Lung (tissue), 12 donors: ENCODE results near the gene MEF2C. TPM values are rescaled to one million over a fixed set of nuclear protein-coding genes. Genes with fewer than 3 reads are reported as not detected.
A peak's percentile ranks its signal among the peaks of the same experiment; 100 is the strongest.

Experiments
- ATAC-seq: fragments of 200-7000 bp; cut with Tn5 transposase; one replicate; pipeline ENCODE4 v1.9.1; 2020; ENCODE audit warnings: moderate number of reproducible peaks; ENCODE audit not compliant: insufficient read depth, low FRiP score
- DNase-seq, 3 donors: peaks; one replicate each; pipeline ENCODE4 v3.0.0-alpha.2; 2013 to 2017
- H3K27ac ChIP-seq, 2 donors: one replicate each; pipeline ENCODE4 v1.5.1; 2013; ENCODE audit warnings: mild to moderate bottlenecking in 2 of 2, moderate library complexity in 2 of 2, control low read depth in 1 of 2, inconsistent platforms in 1 of 2, low read depth in 1 of 2, low read length in 1 of 2
- H3K27me3 ChIP-seq, 3 donors: one replicate each; pipeline ENCODE4 v1.5.1; 2013; ENCODE audit warnings: low read length in 2 of 3; ENCODE audit not compliant: control insufficient read depth in 3 of 3, insufficient read depth in 3 of 3
- H3K36me3 ChIP-seq, 4 donors: one replicate each; pipeline ENCODE4 v1.5.1; 2013; ENCODE audit warnings: low read length in 4 of 4, mild to moderate bottlenecking in 1 of 4, moderate library complexity in 1 of 4; ENCODE audit not compliant: control insufficient read depth in 4 of 4, insufficient read depth in 4 of 4
- H3K4me1 ChIP-seq, 5 donors: one replicate each; pipeline ENCODE4 v1.5.1; 2013; ENCODE audit warnings: low read length in 5 of 5, mild to moderate bottlenecking in 2 of 5, moderate library complexity in 1 of 5; ENCODE audit not compliant: control insufficient read depth in 5 of 5, insufficient read depth in 5 of 5
- H3K4me3 ChIP-seq: one replicate; pipeline ENCODE4 v1.5.1; 2013; ENCODE audit warnings: mild to moderate bottlenecking, control low read depth, moderate library complexity
- H3K9ac ChIP-seq, 2 donors: one replicate each; pipeline ENCODE4 v1.5.1; 2013; ENCODE audit warnings: low read length in 2 of 2, control low read depth in 1 of 2; ENCODE audit not compliant: insufficient read depth in 1 of 2
- H3K9me3 ChIP-seq, 4 donors: one replicate each; pipeline ENCODE4 v1.5.1; 2013; ENCODE audit warnings: low read length in 3 of 4, mild to moderate bottlenecking in 1 of 4, moderate library complexity in 1 of 4; ENCODE audit not compliant: control insufficient read depth in 4 of 4, insufficient read depth in 3 of 4
- WGBS, 2 donors: extraction: QIAGEN DNeasy Blood & Tissue Kit; methylation state at CpG; one replicate each; pipeline ENCODE4 v1.1.7; 2013; 5-methylcytosine and 5-hydroxymethylcytosine counted together
- polyA plus RNA-seq, 2 donors: library from polyadenylated mRNA; stranded (reverse); fragments of 200-250 nt; gene quantifications; one replicate each; pipeline ENCODE4 v1.2.1, GENCODE V29; 2013
- total RNA-seq, 2 donors: library from RNA; depleted of rRNA in 1 of 2; stranded (reverse); fragments of >200 nt in 1 of 2; gene quantifications; one replicate each; pipeline ENCODE4 v1.2.1, GENCODE V29; 2014 to 2021
- TF ChIP-seq, protein P1 (sequence below): IDR thresholded peaks from 2 replicates; pipeline ENCODE4 v1.5.1; 2012; ENCODE audit warnings: mild to moderate bottlenecking; ENCODE audit errors: control extremely low read depth, extremely low read depth
- donor health status: control.
- donor health status: control.
- donor health status: Bipolar disorder and iron deficiency.
- donor health status: healthy.
- donor health status: DM: yes; HTN: yes; CAD: no.

The MEF2C gene
- total and polyA plus RNA-seq, 4 donors, result 9.1 to 138 (median 28.8) TPM

DNA sequence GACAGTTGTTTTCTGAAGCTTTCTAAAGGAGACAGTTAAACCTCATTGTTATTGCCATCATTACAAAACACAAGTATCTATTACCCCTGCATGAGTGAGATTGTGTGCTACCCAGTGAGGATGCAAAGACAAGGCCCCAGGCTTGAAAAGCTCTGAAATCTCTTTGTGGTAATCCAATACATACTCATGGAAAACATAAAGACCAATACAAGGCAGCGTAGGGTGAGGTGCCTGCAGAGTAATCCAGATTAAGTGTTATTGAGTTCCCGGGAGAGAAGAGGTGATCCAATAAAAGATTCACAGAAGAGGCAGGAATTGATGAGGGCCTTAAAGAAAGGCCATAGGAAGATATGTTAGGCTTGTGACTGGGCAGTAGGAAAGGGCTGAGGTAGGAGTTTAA lies 150.1 kb downstream of the MEF2C start:
- H3K36me3 ChIP-seq, result peaks cover 0 to 3% (median 1%) of the 10 kb centered on the region in 4 donors
- peaks cover 0 to 10% (median 3%) of the 10 kb centered on the region in 5 donors for H3K4me1 ChIP-seq
- 92% methylated on average over 2 of the region's 2 CpGs for WGBS, 2 donors
- no peak overlapping the region for H3K9ac ChIP-seq
- DNase-seq (no peak), ATAC-seq (no peak)
- TF ChIP-seq, protein P1, sequence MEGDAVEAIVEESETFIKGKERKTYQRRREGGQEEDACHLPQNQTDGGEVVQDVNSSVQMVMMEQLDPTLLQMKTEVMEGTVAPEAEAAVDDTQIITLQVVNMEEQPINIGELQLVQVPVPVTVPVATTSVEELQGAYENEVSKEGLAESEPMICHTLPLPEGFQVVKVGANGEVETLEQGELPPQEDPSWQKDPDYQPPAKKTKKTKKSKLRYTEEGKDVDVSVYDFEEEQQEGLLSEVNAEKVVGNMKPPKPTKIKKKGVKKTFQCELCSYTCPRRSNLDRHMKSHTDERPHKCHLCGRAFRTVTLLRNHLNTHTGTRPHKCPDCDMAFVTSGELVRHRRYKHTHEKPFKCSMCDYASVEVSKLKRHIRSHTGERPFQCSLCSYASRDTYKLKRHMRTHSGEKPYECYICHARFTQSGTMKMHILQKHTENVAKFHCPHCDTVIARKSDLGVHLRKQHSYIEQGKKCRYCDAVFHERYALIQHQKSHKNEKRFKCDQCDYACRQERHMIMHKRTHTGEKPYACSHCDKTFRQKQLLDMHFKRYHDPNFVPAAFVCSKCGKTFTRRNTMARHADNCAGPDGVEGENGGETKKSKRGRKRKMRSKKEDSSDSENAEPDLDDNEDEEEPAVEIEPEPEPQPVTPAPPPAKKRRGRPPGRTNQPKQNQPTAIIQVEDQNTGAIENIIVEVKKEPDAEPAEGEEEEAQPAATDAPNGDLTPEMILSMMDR, result no peak
- H3K27ac ChIP-seq, result peak overlapping the region in 1 of 2 donors; percentile 29
- H3K4me3 ChIP-seq, result no peak overlapping the region
- no peaks in the 10 kb centered on the region for H3K27me3 ChIP-seq
- no peaks in the 10 kb centered on the region for H3K9me3 ChIP-seq

DNA sequence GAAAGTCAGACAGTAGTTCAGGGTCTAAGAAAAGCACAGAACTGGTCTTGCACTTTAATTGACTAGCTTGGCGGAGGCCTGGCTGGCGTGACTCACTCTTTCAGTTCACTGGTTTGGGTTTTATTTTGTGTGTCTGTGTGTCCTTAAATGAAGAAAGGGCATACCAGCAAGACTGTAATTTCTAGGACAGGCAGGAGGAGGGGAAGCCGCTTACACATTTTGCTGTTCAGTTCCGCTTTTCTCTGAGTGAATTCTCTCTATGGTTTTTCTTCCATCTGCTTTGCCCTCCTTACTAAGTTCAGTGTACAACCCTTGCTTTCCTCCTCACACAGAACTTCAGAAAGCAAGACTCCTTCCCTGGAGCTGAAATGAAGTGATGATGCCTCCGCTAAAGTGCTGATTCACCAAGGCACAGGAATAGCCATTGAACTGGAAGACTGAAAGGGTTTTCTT lies 150.8 kb downstream of the MEF2C start:
- peak overlapping the region in 1 of 2 donors; percentile 12 for H3K27ac ChIP-seq
- ATAC-seq (peak; percentile 73), DNase-seq (peak in 1 of 3 donors; percentile 17)
- peaks cover 0 to 10% (median 2%) of the 10 kb centered on the region in 5 donors for H3K4me1 ChIP-seq
- 26 to 60% methylated on average over 5 of the region's 5 CpGs for WGBS, 2 donors
- no peaks in the 10 kb centered on the region for H3K9me3 ChIP-seq
- peaks cover 0 to 3% (median under 1%) of the 10 kb centered on the region in 4 donors for H3K36me3 ChIP-seq
- no peaks in the 10 kb centered on the region for H3K27me3 ChIP-seq
- no peak overlapping the region for H3K4me3 ChIP-seq
- TF ChIP-seq, protein P1, result no peak
- H3K9ac ChIP-seq, result no peak overlapping the region

DNA sequence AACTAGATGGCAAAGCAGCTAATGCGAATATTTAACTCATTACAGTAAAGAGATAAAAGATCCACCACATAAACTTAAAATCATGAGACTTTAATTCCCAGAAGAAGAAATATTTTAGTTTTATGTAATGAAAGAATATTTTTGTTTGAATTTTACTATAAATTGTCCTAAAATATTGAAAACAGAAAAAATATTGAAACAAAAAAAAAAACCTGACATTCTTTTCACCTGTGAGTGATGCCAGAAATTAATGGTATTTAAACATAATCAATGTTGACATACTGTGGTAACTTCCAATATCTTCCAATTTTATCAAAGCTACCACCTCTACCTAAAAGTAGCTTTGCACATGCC lies 153.2 kb downstream of the MEF2C start:
- H3K9ac ChIP-seq, result no peak overlapping the region
- DNase-seq (no peak), ATAC-seq (no peak)
- no peak overlapping the region for H3K27ac ChIP-seq
- H3K4me3 ChIP-seq, result no peak overlapping the region
- 3 to 4% methylated on average over 1 of the region's 1 CpG for WGBS, 2 donors
- no peaks in the 10 kb centered on the region for H3K27me3 ChIP-seq
- H3K36me3 ChIP-seq, result peaks cover 0 to 5% (median 2%) of the 10 kb centered on the region in 4 donors
- no peaks in the 10 kb centered on the region for H3K9me3 ChIP-seq
- H3K4me1 ChIP-seq, result peaks cover 0 to 10% (median 2%) of the 10 kb centered on the region in 5 donors
- TF ChIP-seq, protein P1, result no peak
